K562 treated with DMSO at 1 percent for 12 hours (cell line): ENCODE data around the gene HSP90B1. TPM values are rescaled to one million over a fixed set of nuclear protein-coding genes. Genes with fewer than 3 reads are reported as not detected.

Experiments
- total RNA-seq: library from RNA; unstranded; fragments of 300-600 nt; gene quantifications from 2 replicates; pipeline ENCODE4 v1.2.3, GENCODE V29; 2022; ENCODE audit not compliant: insufficient read depth

HSP90B1 gene
- total RNA-seq: 282 and 447 TPM in 2 replicates

GRCh38 chr12:103930034-103930786, at the start of gene HSP90B1:
HSP90B1 (plus strand) TSS chr12:103930410; CDS start chr12:103930516, 106 bp downstream.

GRCh38 chr12:103965590-103966504, 35.6 kb downstream of the HSP90B1 start, which contains the start of gene TDG:
TDG (plus strand) TSS chr12:103965872; CDS start chr12:103966038, 166 bp downstream.

Other genes starting within 250 kb of the HSP90B1 start
- gene NT5DC3, start 89.2 kb upstream of the HSP90B1 start, total RNA-seq: 2.8 and 9.1 TPM in 2 replicates
- gene TDG, start 35.5 kb downstream of the HSP90B1 start, total RNA-seq: 15.5 and 37.8 TPM in 2 replicates
- not detected in 2 replicates for gene GLT8D2, start 119.8 kb downstream of the HSP90B1 start, total RNA-seq
- 0.77 and 6.6 TPM in 2 replicates for gene HCFC2, start 134.1 kb downstream of the HSP90B1 start, total RNA-seq
- 12.3 and 25.5 TPM in 2 replicates for gene NFYB, start 207.8 kb downstream of the HSP90B1 start, total RNA-seq